IMR-90 (cell line): ENCODE results near the gene PSMC4. TPM values are rescaled to one million over a fixed set of nuclear protein-coding genes. Genes with fewer than 3 reads are reported as not detected.

Experiments used
- ATAC-seq: fragments of 200-7000 bp; cut with Tn5 transposase; 2 replicates; pipeline ENCODE4 v1.9.1; 2020; ENCODE audit warnings: low read depth, mild to moderate bottlenecking, moderate library complexity
- BruUV-seq: library from RNA; stranded (reverse); fragments of 400-500 nt; replicated peaks from 2 replicates; lab custom pipeline; 2021; lab: Mats Ljungman, UMichigan
- CTCF ChIA-PET: fragments of 300-600 bp; formaldehyde crosslinking; extraction: SDS; loops from one replicate; lab custom pipeline; 2021; ENCODE audit warnings: antibody characterized with exemption; lab: Yijun Ruan, JAX
- POLR2A ChIA-PET: fragments of 300-600 bp; sonication (Branson Sonifier 250); formaldehyde crosslinking; loops from one replicate; lab custom pipeline; 2022; ENCODE audit warnings: antibody characterized with exemption; ENCODE audit not compliant: unreplicated experiment; lab: Charles Lee
- DNase-seq: peaks from one replicate; pipeline ENCODE4 v3.0.0; 2013
- H2AFZ ChIP-seq: replicated peaks from 2 replicates; pipeline ENCODE3; 2013; ENCODE audit warnings: low read length, mild to moderate bottlenecking; ENCODE audit not compliant: poor library complexity
- H2AK5ac ChIP-seq: 2 replicates; pipeline ENCODE4 v1.6.1; 2013; ENCODE audit warnings: low read depth, low read length, inconsistent platforms
- H2AK9ac ChIP-seq: replicated peaks from 2 replicates; pipeline ENCODE3; 2013; ENCODE audit warnings: mild to moderate bottlenecking, low read depth, low read length, moderate library complexity; ENCODE audit not compliant: poor library complexity
- H2BK120ac ChIP-seq: 2 replicates; pipeline ENCODE4 v1.6.1; 2013; ENCODE audit warnings: low read depth, low read length, inconsistent platforms
- H2BK15ac ChIP-seq: 3 replicates; pipeline ENCODE4 v1.6.1; 2013; ENCODE audit warnings: low read depth, low read length, inconsistent platforms
- H2BK20ac ChIP-seq: 2 replicates; pipeline ENCODE4 v1.6.1; 2013; ENCODE audit warnings: low read depth, mild to moderate bottlenecking, inconsistent platforms, low read length, moderate library complexity
- H2BK5ac ChIP-seq: 2 replicates; pipeline ENCODE4 v1.6.1; 2013; ENCODE audit warnings: mild to moderate bottlenecking, low read depth, low read length, inconsistent platforms; ENCODE audit not compliant: poor library complexity, severe bottlenecking
- H3K14ac ChIP-seq: replicated peaks from 2 replicates; pipeline ENCODE4 v1.6.1; 2013; ENCODE audit warnings: low read depth, low read length, inconsistent platforms
- H3K18ac ChIP-seq: 2 replicates; pipeline ENCODE4 v1.6.1; 2013; ENCODE audit warnings: low read depth, low read length, control low read depth
- H3K23ac ChIP-seq: 2 replicates; pipeline ENCODE4 v1.6.1; 2013; ENCODE audit warnings: low read depth, low read length, inconsistent platforms
- H3K27ac ChIP-seq: 2 replicates; pipeline ENCODE4 v1.5.1; 2013; ENCODE audit warnings: mild to moderate bottlenecking, control low read depth, low read length; ENCODE audit not compliant: insufficient read depth
- H3K27me3 ChIP-seq: 2 replicates; pipeline ENCODE4 v1.6.1; 2013; ENCODE audit warnings: low read length; ENCODE audit not compliant: control insufficient read depth, insufficient read depth
- H3K36me3 ChIP-seq: 2 replicates; pipeline ENCODE4 v1.6.1; 2013; ENCODE audit warnings: low read length, mixed read lengths; ENCODE audit not compliant: control insufficient read depth, insufficient read depth
- H3K4ac ChIP-seq: 2 replicates; pipeline ENCODE4 v1.6.1; 2013; ENCODE audit warnings: low read depth, low read length, inconsistent platforms
- H3K4me1 ChIP-seq: 2 replicates; pipeline ENCODE4 v1.6.1; 2013; ENCODE audit warnings: low read length, mixed read lengths; ENCODE audit not compliant: control insufficient read depth, insufficient read depth
- H3K4me2 ChIP-seq: 2 replicates; pipeline ENCODE4 v1.6.1; 2013; ENCODE audit warnings: low read depth, mild to moderate bottlenecking, control low read depth, low read length, moderate library complexity
- H3K4me3 ChIP-seq: 2 replicates; pipeline ENCODE4 v1.5.1; 2013; ENCODE audit warnings: low read depth, mild to moderate bottlenecking, control low read depth, low read length, moderate library complexity; ENCODE audit not compliant: insufficient read depth
- H3K56ac ChIP-seq: 2 replicates; pipeline ENCODE4 v1.6.1; 2013; ENCODE audit warnings: low read length, inconsistent platforms; ENCODE audit not compliant: insufficient read depth; ENCODE audit errors: extremely low read depth
- H3K79me1 ChIP-seq, 2 experiments: 2 replicates each; pipeline ENCODE4 v1.6.1; 2013; ENCODE audit warnings: low read length in 2 of 2, inconsistent platforms in 1 of 2, low read depth in 1 of 2
- H3K9ac ChIP-seq: 2 replicates; pipeline ENCODE4 v1.6.1; 2013; ENCODE audit warnings: low read depth, low read length, control low read depth
- H3K9me1 ChIP-seq: 2 replicates; pipeline ENCODE4 v1.6.1; 2013; ENCODE audit warnings: low read length, inconsistent platforms; ENCODE audit not compliant: insufficient read depth
- H3K9me3 ChIP-seq: 2 replicates; pipeline ENCODE4 v1.6.1; 2013; ENCODE audit warnings: low read length; ENCODE audit not compliant: control insufficient read depth, insufficient read depth
- H4K20me1 ChIP-seq: 2 replicates; pipeline ENCODE4 v1.6.1; 2013; ENCODE audit warnings: low read length, inconsistent platforms; ENCODE audit not compliant: insufficient read depth
- H4K5ac ChIP-seq: 2 replicates; pipeline ENCODE4 v1.6.1; 2013; ENCODE audit warnings: mild to moderate bottlenecking, low read depth, low read length, control low read depth
- H4K8ac ChIP-seq, 2 experiments: 2 replicates each; pipeline ENCODE4 v1.6.1; 2013; ENCODE audit warnings: low read depth in 2 of 2, low read length in 2 of 2, control low read depth in 1 of 2, inconsistent platforms in 1 of 2
- H4K91ac ChIP-seq: 2 replicates; pipeline ENCODE4 v1.6.1; 2013; ENCODE audit warnings: low read depth, low read length, inconsistent platforms; ENCODE audit not compliant: insufficient read depth
- CEBPB ChIP-seq: IDR thresholded peaks from 2 replicates; pipeline ENCODE4 v1.6.1; 2012; ENCODE audit warnings: low read depth, low read length, improper control_type of control experiment
- CHD1 ChIP-seq: IDR thresholded peaks from 2 replicates; pipeline ENCODE4 v1.6.1; 2012; ENCODE audit warnings: low read depth, low read length, improper control_type of control experiment
- CTCF ChIP-seq: conservative IDR thresholded peaks from 2 replicates; pipeline ENCODE4 v1.5.1; 2012; ENCODE audit warnings: mild to moderate bottlenecking, low read depth, low read length, improper control_type of control experiment
- MAFK ChIP-seq: IDR thresholded peaks from 2 replicates; pipeline ENCODE4 v1.6.1; 2012; ENCODE audit warnings: low read depth, low read length, improper control_type of control experiment
- MAZ ChIP-seq: IDR thresholded peaks from 2 replicates; pipeline ENCODE4 v1.6.1; 2012; ENCODE audit warnings: low read depth, mild to moderate bottlenecking, low read length, improper control_type of control experiment, moderate library complexity, borderline replicate concordance
- NFE2L2 ChIP-seq: fragments of 150-350 bp; IDR thresholded peaks from 2 replicates; pipeline ENCODE4 v1.6.1; 2016; ENCODE audit warnings: low read depth, mild to moderate bottlenecking, low read length
- POLR2A ChIP-seq: IDR thresholded peaks from 2 replicates; pipeline ENCODE4 v1.6.1; 2012; ENCODE audit warnings: mild to moderate bottlenecking, low read depth, low read length
- RCOR1 ChIP-seq: IDR thresholded peaks from 2 replicates; pipeline ENCODE4 v1.6.1; 2012; ENCODE audit warnings: mild to moderate bottlenecking, low read length, improper control_type of control experiment; ENCODE audit not compliant: insufficient replicate concordance
- RFX5 ChIP-seq: IDR thresholded peaks from 2 replicates; pipeline ENCODE4 v1.8.0; 2012; ENCODE audit warnings: low read depth, mild to moderate bottlenecking, low read length, moderate library complexity
- SMC3 ChIP-seq: fragments of 150-350 bp; IDR thresholded peaks from 2 replicates; pipeline ENCODE4 v1.6.1; 2016; ENCODE audit warnings: low read depth, mild to moderate bottlenecking, antibody characterized with exemption, low read length, moderate library complexity
- dilution Hi-C: fragments of 300-500 bp; cut with HindIII; formaldehyde crosslinking; loops from one replicate; pipeline ENCODE4 v1.14.3; 2018; ENCODE audit warnings: low sequenced_read_pairs; ENCODE audit not compliant: unreplicated experiment
- in situ Hi-C: fragments of 300-500 bp; cut with MboI; formaldehyde crosslinking; loops from 3 replicates; pipeline ENCODE4 v1.14.3; 2019; ENCODE audit warnings: low sequenced_read_pairs, inconsistent platforms, mixed read lengths
- intact Hi-C: fragments of 100-400 bp; cut with micrococcal nuclease; formaldehyde crosslinking; loops from 2 replicates; pipeline ENCODE4 v1.10.0; 2022
- polyA plus RNA-seq, 3 experiments: library from polyadenylated mRNA; depleted of rRNA; stranded (reverse); fragments of >200 nt; gene quantifications; 2 replicates each; pipeline ENCODE4 v1.2.3, GENCODE V29; 2012; ENCODE audit warnings: low replicate concordance in 1 of 3
- total RNA-seq: library from RNA; depleted of rRNA; stranded (reverse); fragments of >200 nt; gene quantifications from 2 replicates; pipeline ENCODE4 v1.2.3, GENCODE V29; 2012
- TF ChIP-seq, protein P1 (sequence below): fragments of 150-350 bp; IDR thresholded peaks from 2 replicates; pipeline ENCODE4 v1.6.1; 2017; ENCODE audit warnings: mild to moderate bottlenecking, antibody characterized with exemption, low read length, low read depth

Gene PSMC4
- total and polyA plus RNA-seq, 2 of the 4 experiments (the other 2 are of a cell fraction) = 148 to 216 TPM

DNA sequence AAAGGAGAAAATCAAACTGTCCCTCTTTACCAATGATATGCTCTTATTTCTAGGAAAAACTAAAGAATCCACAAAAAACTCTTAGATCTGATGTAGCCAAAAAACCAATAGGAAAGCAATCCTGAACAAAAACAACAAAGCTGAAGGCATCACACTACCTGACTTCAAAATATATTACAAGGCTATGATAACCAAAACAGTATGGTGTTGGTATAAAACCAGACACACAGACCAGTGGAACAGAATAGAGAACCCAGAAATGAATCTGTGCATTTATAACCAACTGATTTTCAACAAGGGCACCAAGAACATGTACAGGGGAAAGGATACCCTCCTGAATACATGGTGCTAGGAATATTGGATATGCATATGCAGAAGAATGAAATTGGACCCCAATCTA, 16.2 kb downstream of the PSMC4 start:
- Histone ChIP-seq H2BK20ac (no peak overlapping the region), H3K9ac (no peak overlapping the region), H3K18ac (no peak overlapping the region), H3K36me3 (peaks cover 5% of the 10 kb centered on the region), H2BK5ac (no peak overlapping the region), H2AK5ac (no peak overlapping the region), H2AK9ac (no peak overlapping the region), H3K23ac (no peak overlapping the region), H4K91ac (no peak overlapping the region), H3K27ac (no peak overlapping the region), H3K4me2 (no peak overlapping the region), H4K20me1 (no peaks in the 10 kb centered on the region), H4K8ac (no peak overlapping the region), H4K5ac (no peak overlapping the region), H3K79me1 (peaks cover 14 to 16% of the 10 kb centered on the region in 2 experiments; a peak in 3 of 4 replicates), H2AFZ (no peak overlapping the region), H2BK15ac (no peak overlapping the region), H2BK120ac (no peak overlapping the region), H3K56ac (no peak overlapping the region), H3K9me1 (no peaks in the 10 kb centered on the region), H3K9me3 (peaks cover 4% of the 10 kb centered on the region), H3K4ac (no peak overlapping the region), H3K4me1 (no peaks in the 10 kb centered on the region), H3K4me3 (no peak overlapping the region), H3K27me3 (no peaks in the 10 kb centered on the region), H3K14ac (no peak overlapping the region)
- intact Hi-C loops (no loop called here), in situ Hi-C loops (no loop called here), dilution Hi-C loops (no loop called here)
- no peak for TF ChIP-seq POLR2A
- no peak for TF ChIP-seq RFX5
- no peak for TF ChIP-seq SMC3
- TF ChIP-seq CEBPB = no peak
- no peak for TF ChIP-seq NFE2L2
- no peak for TF ChIP-seq MAFK
- TF ChIP-seq, protein P1, sequence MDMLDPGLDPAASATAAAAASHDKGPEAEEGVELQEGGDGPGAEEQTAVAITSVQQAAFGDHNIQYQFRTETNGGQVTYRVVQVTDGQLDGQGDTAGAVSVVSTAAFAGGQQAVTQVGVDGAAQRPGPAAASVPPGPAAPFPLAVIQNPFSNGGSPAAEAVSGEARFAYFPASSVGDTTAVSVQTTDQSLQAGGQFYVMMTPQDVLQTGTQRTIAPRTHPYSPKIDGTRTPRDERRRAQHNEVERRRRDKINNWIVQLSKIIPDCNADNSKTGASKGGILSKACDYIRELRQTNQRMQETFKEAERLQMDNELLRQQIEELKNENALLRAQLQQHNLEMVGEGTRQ = no peak
- TF ChIP-seq MAZ = no peak
- TF ChIP-seq RCOR1 = no peak
- TF ChIP-seq CTCF = no peak
- TF ChIP-seq CHD1 = no peak
- ATAC-seq = no peak
- BruUV-seq = no TSS peak
- no peak for DNase-seq
- CTCF ChIA-PET = no interaction called here
- POLR2A ChIA-PET = no interaction called here
